Thyroid gland (tissue), 4 donors: ENCODE results near the gene ARID4B.

Source experiments
- POLR2A ChIP-seq, 2 donors: fragments of 450-650 bp; IDR thresholded peaks; one replicate each; pipeline ENCODE4 v1.6.1; 2017; ENCODE audit warnings: antibody characterized with exemption in 2 of 2, mild to moderate bottlenecking in 2 of 2, moderate library complexity in 1 of 2
- TF ChIP-seq, protein P1 (sequence below), 6 experiments: fragments of 200-600 bp in 3 of 6; fragments of 450-650 bp in 3 of 6; sonication (generic) in 3 of 6; IDR thresholded peaks; one replicate each; pipeline ENCODE4 v1.5.1; 2016 to 2019; ENCODE audit warnings: antibody characterized with exemption in 6 of 6, mild to moderate bottlenecking in 2 of 6, inconsistent platforms in 1 of 6, moderate library complexity in 1 of 6

DNA sequence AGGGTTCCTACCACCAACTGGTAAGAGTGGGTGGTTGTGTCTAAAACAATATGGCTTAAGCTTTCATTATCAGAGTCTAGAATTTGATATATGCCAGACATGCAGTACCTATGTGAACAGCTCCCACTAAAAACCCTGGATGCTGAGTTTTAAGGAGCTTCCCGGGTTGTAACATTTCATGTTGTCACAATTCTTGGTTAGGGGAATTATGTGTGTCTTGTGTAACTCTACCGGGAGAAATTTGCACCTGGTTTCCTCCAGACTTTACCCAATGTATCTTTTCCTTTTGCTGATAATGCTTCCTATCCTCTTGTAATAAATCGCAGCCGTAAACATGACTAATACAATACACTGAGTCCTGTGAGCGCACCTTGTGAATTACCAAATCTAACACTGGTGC lies 48.3 kb downstream of the ARID4B start:
- no peak for TF ChIP-seq POLR2A (IDR thresholded peaks at IDR 0.05)
- TF ChIP-seq, protein P1, sequence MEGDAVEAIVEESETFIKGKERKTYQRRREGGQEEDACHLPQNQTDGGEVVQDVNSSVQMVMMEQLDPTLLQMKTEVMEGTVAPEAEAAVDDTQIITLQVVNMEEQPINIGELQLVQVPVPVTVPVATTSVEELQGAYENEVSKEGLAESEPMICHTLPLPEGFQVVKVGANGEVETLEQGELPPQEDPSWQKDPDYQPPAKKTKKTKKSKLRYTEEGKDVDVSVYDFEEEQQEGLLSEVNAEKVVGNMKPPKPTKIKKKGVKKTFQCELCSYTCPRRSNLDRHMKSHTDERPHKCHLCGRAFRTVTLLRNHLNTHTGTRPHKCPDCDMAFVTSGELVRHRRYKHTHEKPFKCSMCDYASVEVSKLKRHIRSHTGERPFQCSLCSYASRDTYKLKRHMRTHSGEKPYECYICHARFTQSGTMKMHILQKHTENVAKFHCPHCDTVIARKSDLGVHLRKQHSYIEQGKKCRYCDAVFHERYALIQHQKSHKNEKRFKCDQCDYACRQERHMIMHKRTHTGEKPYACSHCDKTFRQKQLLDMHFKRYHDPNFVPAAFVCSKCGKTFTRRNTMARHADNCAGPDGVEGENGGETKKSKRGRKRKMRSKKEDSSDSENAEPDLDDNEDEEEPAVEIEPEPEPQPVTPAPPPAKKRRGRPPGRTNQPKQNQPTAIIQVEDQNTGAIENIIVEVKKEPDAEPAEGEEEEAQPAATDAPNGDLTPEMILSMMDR (IDR thresholded peaks at IDR 0.05): no peak
